Fibroblast of peridontal ligament (primary cell): ENCODE results near the gene ZNF692.

Source experiments
- DNase-seq: peaks from one replicate; pipeline ENCODE4 v3.0.0-alpha.2; 2010; ENCODE audit errors: extremely low read depth

Gene ZNF692

DNA sequence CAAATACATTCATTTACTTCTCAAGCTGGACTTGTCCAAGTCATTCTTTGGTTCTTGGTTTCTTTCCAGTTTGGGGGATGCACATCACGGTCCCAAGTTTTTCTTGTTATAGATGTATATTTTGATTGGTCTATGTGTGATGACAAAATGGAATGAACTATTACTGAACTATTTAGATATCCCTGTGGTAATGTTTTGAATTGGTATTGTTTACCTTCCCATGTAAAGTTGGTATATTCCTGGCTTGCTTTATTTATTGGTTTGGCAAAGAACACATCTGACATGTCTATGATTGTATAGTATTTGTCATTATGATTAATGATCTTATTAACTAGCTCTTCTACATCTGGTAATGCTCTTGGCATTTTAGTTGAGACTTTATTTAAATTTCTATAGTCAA is 22.4 kb upstream of the ZNF692 start:
- no peak for DNase-seq

DNA sequence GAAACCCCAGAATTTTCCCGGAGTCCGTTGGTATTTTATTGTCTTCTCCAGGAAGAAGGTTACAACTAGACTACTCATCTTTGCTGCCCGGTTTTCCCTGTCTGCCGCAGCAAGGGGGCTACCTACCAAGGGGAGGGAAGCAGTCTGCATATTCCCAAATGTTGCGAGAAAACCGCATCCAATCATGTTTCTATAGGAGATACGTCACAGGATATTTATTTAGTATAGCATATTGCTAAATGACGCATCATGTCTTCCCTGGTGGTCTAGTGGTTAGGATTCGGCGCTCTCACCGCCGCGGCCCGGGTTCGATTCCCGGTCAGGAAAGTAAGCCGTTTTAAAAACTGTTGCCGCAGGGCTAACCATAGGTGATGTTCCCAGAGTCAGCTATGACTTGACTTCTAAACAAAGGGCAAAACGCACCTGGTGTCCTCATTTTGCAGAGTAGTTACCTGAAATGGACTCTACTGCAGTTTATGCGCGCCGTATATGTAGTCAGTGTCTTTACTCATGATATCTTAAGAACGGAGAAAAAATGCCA is 15.2 kb upstream of the ZNF692 start:
- DNase-seq: peak; percentile 95

DNA sequence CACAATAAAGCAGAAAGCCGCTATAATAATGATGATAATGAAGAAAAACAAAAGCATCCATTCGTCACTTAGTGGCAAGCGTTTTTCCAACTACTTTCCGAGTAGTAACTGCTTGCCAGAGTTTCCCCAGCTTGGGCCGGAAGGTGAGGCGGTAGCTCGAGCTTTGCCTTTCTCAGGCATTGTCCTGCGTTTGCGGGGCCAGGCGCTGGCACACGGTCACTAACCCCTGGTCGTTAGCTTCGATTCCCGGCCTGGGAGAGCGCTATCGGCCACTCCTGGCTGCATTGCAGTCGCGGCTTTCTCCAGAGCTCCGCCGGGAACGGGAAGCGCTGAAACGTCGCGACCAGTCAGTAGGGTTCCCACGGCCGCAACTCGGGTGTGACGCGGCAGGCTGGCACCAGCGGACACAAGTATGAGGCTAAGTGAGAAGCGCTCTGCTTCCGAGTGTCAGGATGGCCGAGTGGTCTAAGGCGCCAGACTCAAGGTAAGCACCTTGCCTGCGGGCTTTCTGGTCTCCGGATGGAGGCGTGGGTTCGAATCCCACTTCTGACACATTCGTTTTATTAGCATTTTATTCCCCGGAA is 14.6 kb upstream of the ZNF692 start:
- DNase-seq: peak; percentile 98

DNA sequence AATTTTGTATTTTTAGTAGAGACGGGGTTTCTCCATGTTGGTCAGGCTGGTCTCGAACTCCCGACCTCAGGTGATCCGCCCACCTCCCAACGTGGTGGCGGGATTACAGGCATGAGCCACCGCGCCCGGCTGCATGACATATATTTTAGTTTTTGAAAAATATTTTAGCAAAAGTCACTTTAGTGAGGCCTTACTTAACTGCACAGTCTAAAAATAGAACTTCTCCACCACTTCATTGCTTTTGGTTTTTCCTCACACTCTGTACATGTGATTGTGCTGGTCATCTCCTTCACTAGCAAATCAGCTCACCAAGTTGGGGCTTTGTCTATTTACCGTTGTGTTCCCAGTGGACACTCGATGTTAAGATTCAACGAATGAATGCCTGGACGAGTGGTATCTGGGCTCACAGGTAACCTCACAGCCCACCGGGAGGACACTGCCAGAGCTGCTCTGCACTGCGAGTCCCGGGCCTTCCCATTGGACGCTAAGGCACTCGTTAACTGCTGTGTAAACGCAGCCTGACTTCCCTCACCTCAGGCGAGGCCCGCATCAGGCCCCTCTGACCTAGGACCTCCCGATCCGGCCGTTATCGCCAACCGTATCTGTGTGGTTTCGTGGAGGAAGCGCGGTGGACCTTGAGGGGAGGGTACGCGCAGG is 14.0 kb upstream of the ZNF692 start:
- DNase-seq: peak; percentile 69

DNA sequence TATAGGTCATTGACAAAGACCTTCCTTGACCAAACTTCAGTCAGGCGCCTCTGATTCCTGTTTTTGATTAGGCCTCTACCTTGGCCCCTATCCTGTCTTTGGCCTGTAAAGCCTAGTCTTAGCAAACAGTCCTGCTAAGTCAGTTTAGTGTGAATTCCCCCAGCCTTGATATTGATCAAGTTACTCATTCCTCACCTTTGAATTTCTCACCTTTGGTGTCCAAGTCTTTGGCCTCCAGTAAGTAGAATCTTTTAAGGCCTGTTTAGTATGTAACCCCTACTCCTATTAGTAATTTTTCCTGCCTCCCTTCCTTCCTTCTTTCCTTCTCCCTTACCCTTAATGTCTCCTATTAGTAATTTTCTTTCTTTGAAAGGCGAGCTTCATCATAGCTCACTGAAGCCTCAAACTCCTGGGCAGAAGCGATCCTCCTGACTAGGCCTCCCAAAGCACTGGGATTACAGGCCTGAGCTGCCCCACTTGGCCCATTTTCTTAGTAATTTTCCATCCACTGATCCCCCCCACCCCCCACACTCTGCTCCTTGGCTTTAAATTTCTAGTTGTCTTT is 13.0 kb upstream of the ZNF692 start:
- no peak for DNase-seq

DNA sequence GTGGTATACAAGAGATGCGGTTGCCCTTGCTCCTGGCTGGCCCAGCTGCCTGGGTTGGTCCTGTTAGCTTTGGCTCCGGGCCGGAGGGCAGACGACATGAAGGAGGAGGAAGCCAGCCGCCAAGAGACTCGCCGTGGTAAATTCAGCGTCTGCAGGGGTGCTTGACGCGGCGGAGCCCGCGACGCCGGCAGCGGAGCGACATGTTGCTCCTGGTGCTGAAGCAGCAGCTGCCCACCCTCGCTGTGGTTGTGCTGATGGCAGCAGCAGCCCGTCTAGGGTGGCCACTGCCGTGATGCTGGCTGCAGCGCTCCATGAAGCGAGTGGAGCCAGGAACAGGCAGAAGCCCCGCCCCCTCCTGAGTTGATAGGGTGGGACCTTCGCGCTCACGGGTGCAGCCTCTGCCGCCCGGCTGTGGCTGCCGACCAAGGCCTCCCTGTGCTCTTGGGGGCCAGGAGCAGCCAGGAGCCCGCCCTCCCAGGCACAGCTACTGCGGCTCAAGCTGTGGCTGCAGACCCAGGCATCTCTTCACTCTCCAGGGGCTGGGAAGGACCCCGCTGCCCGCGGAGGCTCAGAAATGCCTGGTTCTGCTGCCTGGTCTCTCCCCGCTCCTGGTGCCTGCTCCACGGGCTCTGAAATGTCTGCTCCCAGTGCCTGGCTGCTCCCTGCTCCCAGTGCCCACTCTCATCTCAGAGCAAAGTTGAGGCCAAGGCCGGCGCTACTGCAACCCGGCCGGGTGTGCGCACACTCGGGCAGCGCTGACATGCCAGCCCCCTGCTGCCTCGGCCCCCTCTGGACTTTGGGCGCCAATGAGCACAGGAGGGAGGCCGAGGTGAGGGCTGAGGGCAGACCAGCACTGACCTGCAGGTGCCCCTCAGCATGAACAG is 4.4 kb upstream of the ZNF692 start:
- peak; percentile 49 for DNase-seq

DNA sequence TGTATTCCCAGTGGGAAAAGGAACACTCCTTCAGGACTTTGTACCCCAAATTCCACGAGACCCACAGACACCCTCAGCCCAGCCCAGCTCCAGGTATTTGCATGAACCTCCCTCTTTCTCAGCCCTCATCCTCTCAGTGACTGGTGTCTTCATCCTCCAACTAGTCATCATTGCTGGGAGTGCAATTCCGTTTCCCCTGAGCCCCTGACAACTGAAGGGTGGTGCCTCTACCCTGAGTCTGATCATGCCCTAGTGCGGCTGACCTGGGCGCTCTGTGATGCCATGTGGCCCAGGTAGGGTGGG is 3.8 kb upstream of the ZNF692 start:
- DNase-seq: no peak

DNA sequence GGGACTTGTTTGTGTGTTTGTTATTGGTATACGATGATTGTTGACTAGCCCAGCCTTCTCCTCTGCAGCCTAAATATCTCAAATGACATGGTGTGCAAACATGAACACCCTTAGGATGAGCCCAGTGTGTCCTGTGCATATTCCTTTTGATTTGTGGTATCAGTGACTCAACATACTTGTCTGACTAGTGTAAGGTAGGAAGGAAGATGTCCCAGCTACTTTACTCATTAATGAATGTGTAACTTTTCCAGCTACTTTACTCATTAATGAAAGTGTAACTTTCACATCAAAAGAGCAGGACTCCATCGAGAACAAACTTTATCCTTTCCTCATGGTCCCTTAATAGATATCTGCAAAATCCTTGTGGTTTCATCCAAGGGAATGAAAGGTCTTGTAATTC is 2.7 kb upstream of the ZNF692 start:
- DNase-seq: no peak

DNA sequence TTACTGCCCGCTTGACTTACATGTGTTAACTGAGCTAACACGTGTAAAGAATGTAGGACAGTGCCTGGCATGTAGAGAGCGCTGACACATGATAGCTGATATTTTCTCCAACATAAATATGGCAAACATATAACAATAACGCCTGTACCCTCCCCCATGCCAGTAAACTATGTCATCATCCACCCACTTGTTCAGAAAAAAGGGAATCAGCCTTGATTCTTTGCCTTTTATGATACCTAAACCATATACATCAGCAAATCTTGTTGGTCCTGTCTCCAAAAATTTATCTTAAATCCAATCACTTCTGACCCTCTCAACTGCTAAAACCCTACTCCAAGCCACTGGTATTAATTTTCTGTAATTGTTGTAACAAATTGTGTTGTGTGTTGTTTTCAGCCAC is 1.1 kb upstream of the ZNF692 start:
- DNase-seq: no peak

DNA sequence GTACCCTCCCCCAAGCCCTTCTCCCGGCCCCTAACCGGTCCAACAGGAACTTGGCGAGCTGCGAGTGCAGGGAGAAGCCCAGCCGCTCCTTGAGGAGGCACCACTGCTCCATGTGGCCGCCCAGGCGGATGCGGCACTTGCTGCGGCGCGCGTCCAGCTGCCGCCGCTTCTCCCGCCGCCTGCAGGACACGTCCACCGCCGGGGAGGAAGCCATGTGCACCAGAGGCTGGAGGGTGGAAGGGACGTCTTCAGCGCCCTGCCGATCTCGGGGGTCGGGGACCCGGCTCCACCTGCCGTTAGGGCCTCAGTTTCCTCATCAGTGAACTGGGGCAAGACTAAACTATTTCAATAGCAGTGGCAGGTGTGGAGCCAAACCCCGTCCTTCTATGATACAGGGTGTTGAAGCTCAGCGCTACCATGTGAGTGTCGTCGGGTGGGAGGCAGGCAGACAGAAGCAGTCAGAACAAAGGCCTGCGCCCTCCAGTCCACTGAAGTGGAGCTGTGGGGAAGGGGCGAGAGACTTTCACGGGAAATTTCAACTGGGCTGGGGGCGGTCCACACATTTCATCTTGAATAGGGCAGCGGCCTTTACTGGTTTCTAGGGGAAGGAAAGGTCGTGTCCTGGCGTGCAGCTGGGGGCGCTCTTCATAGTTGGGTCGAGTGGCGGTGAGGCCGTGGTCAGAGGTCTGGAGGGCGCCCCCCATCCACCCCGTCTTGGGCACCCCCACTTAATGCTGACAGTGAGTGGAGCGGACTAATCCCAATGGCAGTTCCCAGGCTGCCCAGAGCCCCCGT is 592 bp downstream of the ZNF692 start:
- DNase-seq: peak; percentile 44

DNA sequence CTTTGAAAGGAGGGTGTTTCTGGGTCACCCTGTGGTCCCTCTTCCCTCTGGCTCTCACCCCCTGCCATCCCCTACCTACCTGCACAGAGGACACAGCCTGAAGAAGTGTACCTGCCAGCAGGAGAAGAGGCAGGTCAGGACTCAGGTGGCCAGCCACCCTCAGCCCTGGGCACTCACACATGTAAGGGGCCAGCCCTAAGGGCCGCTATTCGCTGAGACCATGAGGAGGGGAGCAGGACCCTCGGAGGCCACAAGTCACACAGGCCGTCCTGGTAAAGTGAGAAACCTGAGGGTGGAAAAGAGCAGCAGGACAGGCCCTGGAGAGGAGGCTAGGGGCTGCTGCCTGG is 1.2 kb downstream of the ZNF692 start:
- DNase-seq: no peak

DNA sequence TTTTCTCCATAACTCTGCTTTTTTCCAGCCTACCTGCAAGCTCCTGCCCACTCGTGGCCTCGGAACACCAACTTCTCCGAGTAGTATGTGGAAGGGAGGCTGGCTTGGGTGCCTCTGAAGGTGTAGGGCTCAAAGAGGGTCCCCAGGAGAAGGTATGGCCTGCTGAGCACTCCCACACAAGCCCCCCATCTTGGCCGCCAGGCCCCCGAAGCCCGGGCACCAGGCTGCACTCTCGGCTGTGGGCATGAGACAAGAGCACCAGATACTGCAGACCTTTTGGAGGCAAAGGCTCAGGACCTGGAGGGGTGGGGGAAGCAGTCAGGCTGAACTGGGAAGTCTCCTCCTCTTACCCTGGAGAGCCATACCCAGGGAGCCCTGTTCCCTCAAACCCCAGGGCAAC is 1.7 kb downstream of the ZNF692 start:
- no peak for DNase-seq

DNA sequence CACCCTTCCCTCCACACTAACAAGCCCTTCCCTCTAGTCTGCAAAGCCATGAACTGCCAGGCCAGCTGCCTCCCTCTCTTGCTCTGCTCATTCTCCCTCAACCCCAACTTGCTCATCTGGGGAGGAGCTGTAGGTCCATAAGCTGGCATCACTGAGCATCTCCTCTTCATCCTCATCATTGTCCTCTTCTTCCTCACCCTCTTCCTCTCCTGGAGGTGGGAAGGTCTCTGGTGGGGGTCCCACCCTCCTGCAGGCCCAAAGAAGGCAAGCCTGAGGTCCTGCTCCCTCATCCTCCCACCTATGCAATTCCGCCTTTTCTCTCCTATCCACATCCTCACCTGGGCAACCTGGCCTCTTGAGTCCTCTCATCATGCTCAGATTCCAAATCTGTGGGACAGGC is 2.7 kb downstream of the ZNF692 start:
- DNase-seq: no peak

DNA sequence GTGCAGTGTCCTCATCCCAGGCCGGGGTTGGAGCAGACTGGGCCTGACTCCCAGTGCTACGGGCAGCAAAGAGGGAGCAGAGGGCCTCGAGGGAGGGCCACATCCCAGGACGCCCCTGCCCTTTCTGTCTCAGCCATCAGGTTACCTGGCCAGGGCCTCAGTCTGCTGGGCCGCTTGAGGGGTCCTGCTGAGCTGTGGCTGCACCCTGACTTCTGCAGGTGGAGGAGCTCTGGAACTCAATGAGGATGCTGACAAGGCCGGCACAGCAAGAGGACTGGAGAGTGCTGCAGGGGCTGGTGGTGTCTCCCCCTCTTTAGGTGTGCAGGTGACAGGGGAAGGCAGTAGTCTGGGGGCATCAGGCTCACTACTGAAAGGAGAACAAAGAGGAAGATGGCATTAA is 3.3 kb downstream of the ZNF692 start:
- DNase-seq: no peak

DNA sequence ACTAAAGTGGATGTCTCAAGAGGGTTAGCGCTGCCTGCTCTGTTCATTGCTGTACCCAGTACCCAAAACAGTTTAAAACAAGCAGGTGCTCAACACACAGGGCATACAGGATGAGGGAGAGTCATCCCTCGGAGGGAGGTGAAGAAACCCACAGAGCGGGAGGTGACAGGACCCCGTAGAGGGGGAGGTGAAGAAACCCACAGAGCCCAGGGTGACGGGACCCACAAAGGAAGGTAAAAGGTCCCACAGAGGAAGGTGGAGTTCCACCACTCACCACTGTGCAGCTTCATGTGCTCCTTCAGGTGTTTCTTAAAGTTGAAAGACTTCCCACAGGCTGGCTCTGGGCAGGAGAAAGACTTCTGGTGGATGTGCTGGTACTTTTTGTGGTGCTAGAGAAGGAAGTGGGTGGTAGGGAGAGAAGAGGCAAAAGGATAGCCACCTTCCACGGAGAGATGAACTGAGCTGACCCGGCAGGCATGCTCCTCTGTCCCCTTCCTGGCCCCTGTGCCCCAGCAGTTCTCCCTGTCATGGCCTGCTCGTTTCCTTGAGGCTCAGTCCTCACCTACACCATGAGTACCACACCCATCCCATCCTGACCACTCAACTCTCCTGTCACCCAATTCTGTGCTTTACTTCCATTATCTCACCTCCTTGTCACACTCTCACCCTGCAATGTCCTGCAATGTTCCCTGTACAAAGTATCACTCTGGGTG is 5.1 kb downstream of the ZNF692 start:
- DNase-seq: no peak

DNA sequence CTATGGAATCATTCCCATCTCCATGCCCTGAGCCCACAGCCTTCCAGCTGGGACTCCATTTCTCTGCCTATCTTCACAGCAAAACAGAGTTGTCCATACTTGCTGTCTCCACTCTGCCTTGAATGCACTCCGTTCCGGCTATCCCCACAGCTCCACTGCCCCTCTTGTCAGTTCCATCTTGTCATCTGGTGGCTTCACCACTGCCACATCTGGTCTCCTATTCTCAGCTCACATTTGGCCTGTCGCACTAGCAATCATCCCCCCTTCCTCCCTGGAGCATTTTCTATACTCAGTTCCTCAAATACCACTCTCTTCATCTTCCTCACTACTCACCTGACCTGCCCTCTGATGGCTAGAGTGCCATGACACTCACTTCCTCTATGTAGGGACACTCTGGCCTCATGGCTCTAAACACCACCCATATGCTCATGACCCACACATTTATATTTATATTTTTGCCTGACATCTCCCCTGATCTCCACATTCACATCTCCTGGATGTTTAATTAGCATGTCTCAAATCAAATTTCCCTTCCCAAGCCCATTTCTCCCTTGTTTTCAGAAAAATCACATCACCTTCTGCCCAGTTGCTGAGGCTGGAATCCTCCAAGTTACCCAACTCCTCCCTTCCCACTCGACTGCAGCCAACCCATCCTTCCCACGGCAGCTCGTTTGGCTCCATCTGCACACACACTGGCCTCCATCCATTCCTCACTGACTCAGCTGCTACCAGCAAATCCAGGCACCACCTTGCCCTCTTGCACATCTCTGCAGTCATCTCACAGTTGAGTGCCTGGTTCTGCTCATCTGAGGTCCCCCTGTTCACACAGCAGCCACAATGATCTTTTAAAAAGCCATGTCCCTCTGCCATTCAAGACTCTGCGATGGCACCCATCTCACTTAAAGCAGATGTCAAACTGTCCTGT is 6.1 kb downstream of the ZNF692 start:
- peak; percentile 87 for DNase-seq

DNA sequence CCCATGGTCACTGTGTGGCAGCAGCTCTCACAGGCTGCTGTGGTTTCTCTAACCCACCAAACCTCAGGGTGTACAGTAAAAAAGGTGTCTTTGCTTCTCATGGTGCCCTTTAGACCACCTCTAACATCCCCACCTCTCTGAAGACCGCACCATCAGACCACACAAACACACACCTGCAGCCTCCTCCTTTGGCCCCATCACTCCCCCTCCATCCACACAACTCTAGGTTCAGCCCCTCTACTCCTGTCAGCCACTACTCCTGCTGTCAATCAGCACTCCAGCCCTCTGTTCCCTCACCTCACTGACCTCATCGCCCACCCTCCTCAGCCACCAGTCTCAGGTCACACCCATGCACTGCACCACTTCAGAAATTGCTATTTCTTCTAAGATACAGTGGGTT is 7.5 kb downstream of the ZNF692 start:
- no peak for DNase-seq

DNA sequence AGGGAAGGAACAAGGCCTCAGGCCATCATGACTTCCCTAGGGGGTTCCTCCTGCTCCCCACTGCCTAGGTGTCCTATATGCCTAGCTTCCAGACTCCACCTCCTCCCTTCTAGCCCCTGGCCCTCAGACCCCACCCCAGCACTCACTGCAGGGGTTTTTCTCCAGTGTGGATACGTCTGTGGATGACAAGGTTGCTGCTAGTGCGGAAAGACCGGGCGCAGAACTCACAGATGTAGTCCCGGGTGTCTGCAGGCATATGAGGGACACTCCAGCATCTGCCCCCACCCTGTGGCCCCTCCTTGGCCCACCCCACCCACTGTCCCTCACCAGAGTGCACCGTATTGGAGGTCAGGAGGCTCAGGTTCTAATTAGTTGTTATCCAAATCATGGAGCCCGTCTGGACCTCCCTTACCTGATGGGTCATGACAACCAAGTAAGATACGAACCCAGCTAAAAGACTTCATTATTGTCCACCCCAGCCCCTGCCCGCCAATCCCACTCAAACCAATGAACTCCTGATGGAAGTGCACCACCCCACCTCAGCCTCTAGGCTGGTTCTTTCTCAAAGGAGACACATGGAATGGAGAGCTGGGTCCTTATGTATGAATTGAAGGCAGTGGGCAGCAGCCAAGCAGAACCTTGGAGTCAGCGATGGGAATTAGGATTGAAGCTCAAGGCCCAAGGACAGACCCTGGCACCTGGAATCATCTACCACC is 8.2 kb downstream of the ZNF692 start:
- no peak for DNase-seq

DNA sequence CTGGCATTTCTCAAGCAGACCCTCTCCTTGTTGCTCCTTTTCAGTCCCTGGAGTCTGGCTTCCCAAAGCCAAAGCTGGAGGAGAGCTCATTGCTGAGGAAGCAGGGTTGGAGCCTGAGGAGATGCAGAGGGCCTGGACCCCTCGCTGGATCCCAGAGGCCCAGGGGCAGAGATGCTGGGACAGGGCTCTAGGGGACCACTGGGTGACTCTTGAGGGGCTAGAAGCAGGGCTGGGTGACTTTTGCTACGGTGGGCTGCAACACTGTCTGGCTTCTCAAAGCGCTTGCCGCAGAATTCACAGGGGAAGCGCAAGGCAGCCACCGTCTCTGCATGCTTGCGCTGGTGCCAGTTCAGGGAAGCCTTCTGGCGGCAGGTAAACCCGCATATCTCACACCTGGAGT is 8.8 kb downstream of the ZNF692 start:
- no peak for DNase-seq

DNA sequence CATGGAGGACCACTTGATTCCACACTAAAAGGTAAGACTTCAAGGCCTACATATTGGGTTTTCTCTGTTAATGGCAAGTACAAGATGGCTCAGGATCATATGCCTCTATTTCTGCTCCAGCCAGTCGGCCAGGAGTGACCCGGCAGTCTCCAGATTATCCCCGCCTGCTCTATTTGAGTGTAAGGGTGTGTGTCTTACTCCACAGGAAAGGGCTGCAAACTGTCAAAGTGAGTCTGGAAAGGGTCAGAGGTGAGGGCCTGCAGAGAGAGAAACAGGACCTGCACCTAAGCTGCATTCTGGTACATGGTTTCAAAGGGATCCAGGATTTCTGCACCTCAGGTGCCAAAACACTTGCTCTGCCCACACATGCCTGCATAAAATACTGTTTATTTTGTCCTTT is 9.2 kb downstream of the ZNF692 start:
- no peak for DNase-seq
